ENCODE data around the gene GCLM. TPM values are rescaled to one million over a fixed set of nuclear protein-coding genes. Genes with fewer than 3 reads are reported as not detected.
"Not testable (repeated sequence)": the region's sequence is repeated elsewhere in the genome, so short reads cannot be mapped to it uniquely, and the experiment has no call there.

GCLM gene
- total and polyA plus RNA-seq, 2 donors (not counting 1 experiment from before 2014, with no cell fraction given), result 1.7 to 10.7 TPM

GRCh38 chr1:93958032-93958725 lies 48.9 kb upstream of the GCLM start:
- DNase-seq, result no peak
- H4K20me1 ChIP-seq (ENCODE audit: control insufficient read depth, insufficient read depth, low read length, poor library complexity, severe bottlenecking), result no peaks in the 10 kb centered on the region
- TF ChIP-seq EZH2 (IDR thresholded peaks at IDR 0.05; ENCODE audit: borderline replicate concordance, insufficient read depth, low read depth, low read length, poor library complexity, severe bottlenecking), result no peak
- no peak for TF ChIP-seq CTCF (IDR thresholded peaks at IDR 0.05)
- peaks cover 2 to 26% (median 12%) of the 10 kb centered on the region in 3 donors for H3K9me3 ChIP-seq (ENCODE audit: control extremely low read depth in 1 of 3, control insufficient read depth in 2 of 3, insufficient read depth in 1 of 3, low read length in 2 of 3)
- ChIA-PET CTCF (no interaction called here), POLR2A (no interaction called here)
- intact Hi-C loops (cut with micrococcal nuclease), result no loop called here
- no peak overlapping the region for H3K4me2 ChIP-seq (replicated peaks; ENCODE audit: low read depth, low read length, poor library complexity, severe bottlenecking)
- no peaks in the 10 kb centered on the region for H3K79me2 ChIP-seq (ENCODE audit: control insufficient read depth, insufficient read depth, low read length)
- H3K27ac Mint-ChIP-seq, result no peak overlapping the region
- no peaks in the 10 kb centered on the region for H3K36me3 ChIP-seq (replicated peaks in 1 of 2; ENCODE audit: control extremely low read depth in 1 of 2, control insufficient read depth in 1 of 2, extremely low read depth in 1 of 2, insufficient read depth in 2 of 2, low read length in 1 of 2)
- H3K4me1 ChIP-seq (ENCODE audit: control insufficient read depth in 2 of 2, insufficient read depth in 2 of 2, low read length in 2 of 2), result no peaks in the 10 kb centered on the region
- 100% methylated on average over 1 of the region's 1 CpG for WGBS (ENCODE audit: insufficient coverage)
- H3K27me3 ChIP-seq (replicated peaks in 1 of 4; ENCODE audit: control extremely low read depth in 1 of 4, control insufficient read depth in 3 of 4, insufficient read depth in 4 of 4, low read length in 3 of 4), result peaks cover 0 to 2% (median 0%) of the 10 kb centered on the region in 4 experiments
- H2AFZ ChIP-seq (ENCODE audit: insufficient read depth, low read depth, low read length, poor library complexity, severe bottlenecking), result no peak overlapping the region
- H3K9me3 Mint-ChIP-seq (ENCODE audit: insufficient read depth), result peaks cover 15% of the 10 kb centered on the region
- no peak overlapping the region for H3K27ac ChIP-seq (ENCODE audit: low read length in 2 of 2)
- no peak overlapping the region for H3K4me3 ChIP-seq (ENCODE audit: control extremely low read depth in 1 of 5, extremely low read depth in 1 of 5, insufficient read depth in 1 of 5, low read depth in 2 of 5, low read length in 4 of 5)
- no peak overlapping the region for H3K9ac ChIP-seq (ENCODE audit: low read length)
- no peak for ATAC-seq (ENCODE audit: low read depth)
- no peak overlapping the region for H3K4me3 Mint-ChIP-seq
- H3K4me1 Mint-ChIP-seq, result no peaks in the 10 kb centered on the region
- H3K27me3 Mint-ChIP-seq, result peaks cover 23% of the 10 kb centered on the region

GRCh38 chr1:93955765-93956164 lies 46.5 kb upstream of the GCLM start:
- ChIA-PET CTCF (no interaction called here), POLR2A (no interaction called here)
- H3K4me3 ChIP-seq (ENCODE audit: control extremely low read depth in 1 of 5, extremely low read depth in 1 of 5, insufficient read depth in 1 of 5, low read depth in 2 of 5, low read length in 4 of 5), result no peak overlapping the region
- no peak overlapping the region for H3K4me2 ChIP-seq (replicated peaks; ENCODE audit: low read depth, low read length, poor library complexity, severe bottlenecking)
- H3K9ac ChIP-seq (ENCODE audit: low read length), result no peak overlapping the region
- ATAC-seq (ENCODE audit: low read depth) (no peak), DNase-seq (no peak)
- H2AFZ ChIP-seq (ENCODE audit: insufficient read depth, low read depth, low read length, poor library complexity, severe bottlenecking), result no peak overlapping the region
- TF ChIP-seq EZH2 (IDR thresholded peaks at IDR 0.05; ENCODE audit: borderline replicate concordance, insufficient read depth, low read depth, low read length, poor library complexity, severe bottlenecking) (no peak), CTCF (IDR thresholded peaks at IDR 0.05) (no peak)
- no peaks in the 10 kb centered on the region for H3K27me3 ChIP-seq (replicated peaks in 1 of 4; ENCODE audit: control extremely low read depth in 1 of 4, control insufficient read depth in 3 of 4, insufficient read depth in 4 of 4, low read length in 3 of 4)
- Mint-ChIP-seq H3K9me3 (ENCODE audit: insufficient read depth) (peaks cover 21% of the 10 kb centered on the region), H3K4me3 (no peak overlapping the region), H3K27ac (no peak overlapping the region), H3K4me1 (no peaks in the 10 kb centered on the region), H3K27me3 (peaks cover 17% of the 10 kb centered on the region)
- no peaks in the 10 kb centered on the region for H3K79me2 ChIP-seq (ENCODE audit: control insufficient read depth, insufficient read depth, low read length)
- H3K9me3 ChIP-seq (ENCODE audit: control extremely low read depth in 1 of 3, control insufficient read depth in 2 of 3, insufficient read depth in 1 of 3, low read length in 2 of 3), result peaks cover 2 to 27% (median 12%) of the 10 kb centered on the region in 3 donors
- WGBS (ENCODE audit: insufficient coverage), result no CpG with 5 or more reads among the region's 1 CpG
- H3K27ac ChIP-seq (ENCODE audit: low read length in 2 of 2), result no peak overlapping the region
- no peaks in the 10 kb centered on the region for H4K20me1 ChIP-seq (ENCODE audit: control insufficient read depth, insufficient read depth, low read length, poor library complexity, severe bottlenecking)
- H3K36me3 ChIP-seq (replicated peaks in 1 of 2; ENCODE audit: control extremely low read depth in 1 of 2, control insufficient read depth in 1 of 2, extremely low read depth in 1 of 2, insufficient read depth in 2 of 2, low read length in 1 of 2), result no peaks in the 10 kb centered on the region
- H3K4me1 ChIP-seq (ENCODE audit: control insufficient read depth in 2 of 2, insufficient read depth in 2 of 2, low read length in 2 of 2), result no peaks in the 10 kb centered on the region
- intact Hi-C loops (cut with micrococcal nuclease), result no loop called here

- H3K27ac ChIP-seq (ENCODE audit: low read length in 2 of 2); H3K9me3 ChIP-seq (ENCODE audit: control extremely low read depth in 1 of 3, control insufficient read depth in 2 of 3, insufficient read depth in 1 of 3, low read length in 2 of 3); H3K4me2 ChIP-seq (replicated peaks; ENCODE audit: low read depth, low read length, poor library complexity, severe bottlenecking); H3K9ac ChIP-seq (ENCODE audit: low read length); H3K4me1 ChIP-seq (ENCODE audit: control insufficient read depth in 2 of 2, insufficient read depth in 2 of 2, low read length in 2 of 2); DNase-seq; H3K4me3 ChIP-seq (ENCODE audit: control extremely low read depth in 1 of 5, extremely low read depth in 1 of 5, insufficient read depth in 1 of 5, low read depth in 2 of 5, low read length in 4 of 5); H3K27me3 ChIP-seq (replicated peaks in 1 of 4; ENCODE audit: control extremely low read depth in 1 of 4, control insufficient read depth in 3 of 4, insufficient read depth in 4 of 4, low read length in 3 of 4); H3K79me2 ChIP-seq (ENCODE audit: control insufficient read depth, insufficient read depth, low read length); H3K4me1 Mint-ChIP-seq; intact Hi-C loops (cut with micrococcal nuclease); H3K4me3 Mint-ChIP-seq; H3K36me3 ChIP-seq (replicated peaks in 1 of 2; ENCODE audit: control extremely low read depth in 1 of 2, control insufficient read depth in 1 of 2, extremely low read depth in 1 of 2, insufficient read depth in 2 of 2, low read length in 1 of 2); H2AFZ ChIP-seq (ENCODE audit: insufficient read depth, low read depth, low read length, poor library complexity, severe bottlenecking); H4K20me1 ChIP-seq (ENCODE audit: control insufficient read depth, insufficient read depth, low read length, poor library complexity, severe bottlenecking); H3K9me3 Mint-ChIP-seq (ENCODE audit: insufficient read depth); CTCF ChIA-PET; H3K27ac Mint-ChIP-seq; ATAC-seq (ENCODE audit: low read depth); POLR2A ChIA-PET: not testable (repeated sequence)
- no CpG with 5 or more reads among the region's 2 CpGs for WGBS (ENCODE audit: insufficient coverage)
- peaks cover 23% of the 10 kb centered on the region for H3K27me3 Mint-ChIP-seq
Observed at GRCh38 chr1:93947002-93947686, 37.9 kb upstream of the GCLM start.
